ENCODE results near the gene COL5A2.

COL5A2 gene

GRCh38 chr2:189179570-189179950 lies at the start of gene COL5A2:
COL5A2 (minus strand) TSS chr2:189179761; CDS start chr2:189179604, 157 bp downstream.
- no peak for DNase-seq

- no peak for DNase-seq
Observed at GRCh38 chr2:189226017-189226416, 46.5 kb upstream of the COL5A2 start.

- no peak for DNase-seq
Observed at GRCh38 chr2:189225032-189225431, 45.5 kb upstream of the COL5A2 start.

GRCh38 chr2:189222468-189223105 lies 43.0 kb upstream of the COL5A2 start:
- no peak for DNase-seq

GRCh38 chr2:189221811-189222467 lies 42.4 kb upstream of the COL5A2 start:
- no peak for DNase-seq

- no peak for DNase-seq
Observed at GRCh38 chr2:189218236-189218635, 38.7 kb upstream of the COL5A2 start.

- DNase-seq = no peak
Observed at GRCh38 chr2:189217541-189217940, 38.0 kb upstream of the COL5A2 start.

GRCh38 chr2:189217051-189217450 lies 37.5 kb upstream of the COL5A2 start:
- no peak for DNase-seq

- DNase-seq = no peak
Observed at GRCh38 chr2:189214484-189214883, 34.9 kb upstream of the COL5A2 start.

GRCh38 chr2:189213250-189213649 lies 33.7 kb upstream of the COL5A2 start:
- DNase-seq = no peak

GRCh38 chr2:189210250-189211087 lies 30.9 kb upstream of the COL5A2 start:
- no peak for DNase-seq

- DNase-seq = no peak
Observed at GRCh38 chr2:189208254-189208653, 28.7 kb upstream of the COL5A2 start.

- no peak for DNase-seq
Observed at GRCh38 chr2:189204322-189204941, 24.9 kb upstream of the COL5A2 start.

GRCh38 chr2:189203177-189203799 lies 23.7 kb upstream of the COL5A2 start:
- DNase-seq = no peak

GRCh38 chr2:189199797-189200196 lies 20.2 kb upstream of the COL5A2 start:
- no peak for DNase-seq

GRCh38 chr2:189192766-189193165 lies 13.2 kb upstream of the COL5A2 start:
- DNase-seq = no peak

- DNase-seq = no peak
Observed at GRCh38 chr2:189191766-189192165, 12.2 kb upstream of the COL5A2 start.

- no peak for DNase-seq
Observed at GRCh38 chr2:189190685-189191084, 11.1 kb upstream of the COL5A2 start.

GRCh38 chr2:189188115-189188805 lies 8.7 kb upstream of the COL5A2 start:
- DNase-seq = no peak

GRCh38 chr2:189183170-189183569 lies 3.6 kb upstream of the COL5A2 start:
- DNase-seq = no peak

- no peak for DNase-seq
Observed at GRCh38 chr2:189181706-189182105, 2.1 kb upstream of the COL5A2 start.

All from activated gamma-delta T cell treated with Interleukin-2 at 50 U/mL for 16 hours (primary cell).